SJSA1 (cell line): ENCODE results near the gene CHST3. TPM values are rescaled to one million over a fixed set of nuclear protein-coding genes. Genes with fewer than 3 reads are reported as not detected.
A peak's percentile ranks its signal among the peaks of the same experiment; 100 is the strongest.

Experiments
- DNase-seq, 2 experiments: peaks; one replicate each; pipeline ENCODE4 v3.0.0-alpha.2; 2015 to 2020; ENCODE audit warnings: low spot score in 2 of 2, low read depth in 1 of 2
- H3K27ac ChIP-seq: fragments of 250-450 bp; sonication (Bioruptor Pico); 2 replicates; pipeline ENCODE4 v1.5.1; 2020; ENCODE audit warnings: mild to moderate bottlenecking, moderate library complexity
- H3K27me3 ChIP-seq: fragments of 250-450 bp; sonication (Bioruptor Pico); replicated peaks from 2 replicates; pipeline ENCODE4 v1.5.1; 2020; ENCODE audit warnings: mild to moderate bottlenecking, moderate library complexity
- H3K36me3 ChIP-seq: fragments of 250-450 bp; sonication (Bioruptor Pico); 2 replicates; pipeline ENCODE4 v1.5.1; 2020; ENCODE audit warnings: mild to moderate bottlenecking
- H3K4me1 ChIP-seq: fragments of 250-450 bp; sonication (Bioruptor Pico); replicated peaks from 2 replicates; pipeline ENCODE4 v1.6.1; 2021; ENCODE audit warnings: mild to moderate bottlenecking
- H3K4me3 ChIP-seq: fragments of 250-450 bp; sonication (Bioruptor Pico); 2 replicates; pipeline ENCODE4 v1.5.1; 2020; ENCODE audit warnings: mild to moderate bottlenecking
- H3K9me3 ChIP-seq: fragments of 250-450 bp; sonication (Bioruptor Pico); replicated peaks from 2 replicates; pipeline ENCODE4 v1.5.1; 2020; ENCODE audit warnings: mild to moderate bottlenecking
- total RNA-seq: library from RNA; depleted of rRNA; stranded (reverse); fragments of >200 nt; shearing (Covaris generic); gene quantifications from 2 replicates; pipeline ENCODE4 v1.2.3, GENCODE V29; 2014

Gene CHST3
- total RNA-seq, 1 experiment from 2014 or later = 27.4 TPM

DNA sequence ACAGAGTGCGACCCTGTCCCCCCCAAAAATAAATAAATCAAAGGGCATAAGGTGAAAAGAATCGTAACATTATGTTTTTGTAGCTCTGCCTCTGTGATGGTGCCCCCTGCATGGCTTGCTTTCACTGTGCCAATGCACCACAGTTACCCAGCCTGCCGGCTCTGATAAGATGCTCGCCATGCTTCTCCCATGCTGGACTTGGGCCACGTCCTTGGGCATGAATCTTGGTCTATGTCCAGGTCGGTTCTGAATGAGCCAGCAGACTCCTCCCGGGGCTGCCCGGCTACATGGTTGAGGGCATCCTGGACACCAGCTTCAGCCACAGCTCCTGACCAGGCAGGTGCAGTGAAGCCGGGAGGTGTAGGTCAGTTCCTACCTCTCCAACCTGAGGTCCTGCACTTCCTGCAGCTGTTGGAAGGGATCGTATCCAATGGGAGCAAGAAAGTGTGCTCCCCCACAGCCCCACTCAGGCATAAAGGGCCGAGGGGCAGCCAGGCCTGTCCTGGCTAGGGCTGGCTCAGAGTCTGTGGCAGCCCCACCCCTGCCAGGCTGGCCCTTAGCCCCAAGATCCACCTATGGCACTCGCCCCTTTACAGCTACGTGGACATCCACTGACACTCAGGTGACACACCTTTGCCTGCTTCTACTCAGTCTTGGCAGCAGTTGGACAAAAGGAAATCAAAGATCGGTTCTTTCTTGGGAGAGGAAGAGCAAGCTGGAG, 34.1 kb downstream of the CHST3 start:
- H3K27me3 ChIP-seq = no peaks in the 10 kb centered on the region
- H3K4me1 ChIP-seq = peaks cover 46% of the 10 kb centered on the region
- no peak for DNase-seq
- H3K36me3 ChIP-seq = peaks cover 3% of the 10 kb centered on the region; the same call in 1 of the 2 replicates
- H3K9me3 ChIP-seq = no peaks in the 10 kb centered on the region
- no peak overlapping the region for H3K4me3 ChIP-seq
- peak overlapping the region; percentile 14 for H3K27ac ChIP-seq

DNA sequence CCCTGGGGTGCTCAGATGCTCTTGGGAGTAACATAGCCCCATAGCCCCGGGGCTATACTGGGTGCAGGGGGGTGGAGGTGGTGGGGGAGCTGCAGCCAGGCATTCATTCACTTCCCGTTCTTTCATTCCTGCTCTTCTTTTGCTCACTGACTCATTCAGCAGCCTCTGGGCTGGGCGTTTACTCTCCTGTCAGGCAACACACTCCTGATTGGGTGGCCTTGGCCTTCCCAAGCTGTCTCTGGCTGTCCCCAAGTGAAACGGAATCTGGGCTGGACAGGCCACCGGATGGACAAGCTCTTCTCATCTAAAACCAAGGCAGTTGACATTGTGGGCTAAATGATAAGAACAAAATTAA, 34.6 kb downstream of the CHST3 start:
- peak; percentile 80 to 91 for DNase-seq

GRCh38 chr10:71999360-72000072, 35.3 kb downstream of the CHST3 start:
- no peak overlapping the region for H3K4me3 ChIP-seq
- peaks cover 46% of the 10 kb centered on the region for H3K4me1 ChIP-seq
- peaks cover 3% of the 10 kb centered on the region; the same call in 1 of the 2 replicates for H3K36me3 ChIP-seq
- peak overlapping the region; percentile 74 for H3K27ac ChIP-seq
- DNase-seq = no peak
- H3K9me3 ChIP-seq = no peaks in the 10 kb centered on the region
- no peaks in the 10 kb centered on the region for H3K27me3 ChIP-seq

More for the DNA sequence above, 34.6 kb downstream of the CHST3 start:
- peaks cover 3% of the 10 kb centered on the region; the same call in 1 of the 2 replicates for H3K36me3 ChIP-seq
- H3K4me1 ChIP-seq = peaks cover 46% of the 10 kb centered on the region
- H3K9me3 ChIP-seq = no peaks in the 10 kb centered on the region
- H3K27ac ChIP-seq = peak overlapping the region; percentile 74
- no peaks in the 10 kb centered on the region for H3K27me3 ChIP-seq
- H3K4me3 ChIP-seq = no peak overlapping the region

DNA sequence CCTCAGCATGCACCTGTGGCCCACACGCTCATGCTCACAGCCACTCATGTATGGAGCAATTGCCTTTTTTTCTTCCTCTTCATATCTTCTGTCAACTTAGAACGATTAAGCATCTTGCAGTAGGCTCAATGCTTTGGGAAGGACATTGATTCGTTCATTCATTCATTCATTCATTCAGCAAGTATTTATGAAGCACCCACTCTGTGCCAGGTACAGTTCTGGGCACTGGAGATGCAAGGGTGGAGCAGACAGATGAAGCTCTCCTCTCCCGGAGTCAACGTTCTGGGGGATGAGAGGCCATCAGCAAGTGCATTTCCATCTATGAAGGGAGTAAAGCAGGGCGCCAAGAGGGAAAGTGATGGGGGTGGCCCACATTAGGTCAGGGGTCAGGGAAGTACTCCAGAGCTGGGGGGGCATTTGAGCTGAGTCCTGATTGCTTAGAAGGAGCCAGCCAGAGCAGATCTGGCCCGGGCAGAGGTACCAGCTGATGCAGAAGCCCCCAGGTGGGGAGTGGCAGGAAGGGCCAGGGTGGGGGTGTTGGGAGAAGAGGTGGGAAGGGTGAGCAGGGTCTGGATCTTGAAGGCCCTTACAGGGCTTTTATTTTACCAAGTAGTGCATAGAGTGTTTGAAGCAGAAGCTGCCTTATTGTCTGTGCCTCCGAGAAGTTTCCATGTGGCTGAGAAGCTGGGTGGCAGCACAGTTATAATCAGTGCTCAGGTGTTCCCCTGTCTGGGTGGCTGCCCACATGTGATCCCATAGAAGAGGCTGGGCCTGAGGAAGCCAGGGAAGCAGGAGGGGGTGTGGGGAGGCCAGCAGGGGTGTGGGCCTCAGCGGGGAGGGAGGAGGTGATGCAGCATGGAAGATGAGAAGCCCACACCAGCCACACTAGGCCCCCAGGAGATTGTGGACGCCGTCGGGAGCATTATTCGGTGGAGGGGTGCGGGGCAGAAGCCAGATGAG, 36.2 kb downstream of the CHST3 start:
- H3K27me3 ChIP-seq = no peaks in the 10 kb centered on the region
- H3K4me3 ChIP-seq = no peak overlapping the region
- no peak for DNase-seq
- H3K4me1 ChIP-seq = peaks cover 45% of the 10 kb centered on the region
- H3K36me3 ChIP-seq = peaks cover 3% of the 10 kb centered on the region; the same call in 1 of the 2 replicates
- H3K9me3 ChIP-seq = no peaks in the 10 kb centered on the region
- H3K27ac ChIP-seq = no peak overlapping the region

DNA sequence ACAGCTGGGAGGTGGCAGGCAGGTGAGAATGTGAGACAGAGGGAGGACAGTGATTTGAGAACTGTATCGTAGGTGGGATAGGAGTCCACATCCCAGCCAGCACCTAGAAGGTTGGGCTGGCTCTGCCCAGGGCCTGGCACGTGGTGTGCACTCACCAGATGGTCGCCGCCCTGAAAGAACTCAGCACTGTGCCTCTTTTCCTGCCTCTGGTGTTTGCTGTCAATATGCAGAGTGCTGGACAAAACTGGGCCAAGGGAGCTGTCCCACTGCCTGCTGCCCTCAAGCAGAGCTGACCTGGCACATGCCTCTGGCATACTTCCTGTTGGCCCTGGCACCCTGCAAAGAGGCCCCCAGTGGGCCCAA, 36.8 kb downstream of the CHST3 start:
- Histone ChIP-seq H3K27ac (no peak overlapping the region), H3K27me3 (no peaks in the 10 kb centered on the region)
- no peak for DNase-seq

GRCh38 chr10:72002354-72003295, 38.4 kb downstream of the CHST3 start:
- no peak overlapping the region for H3K4me3 ChIP-seq
- H3K27me3 ChIP-seq = no peaks in the 10 kb centered on the region
- DNase-seq = no peak
- H3K27ac ChIP-seq = no peak overlapping the region
- no peaks in the 10 kb centered on the region for H3K9me3 ChIP-seq
- H3K36me3 ChIP-seq = peaks cover 17% of the 10 kb centered on the region
- H3K4me1 ChIP-seq = peaks cover 24% of the 10 kb centered on the region

More for the DNA sequence above, 36.8 kb downstream of the CHST3 start:
- peaks cover 3% of the 10 kb centered on the region; the same call in 1 of the 2 replicates for H3K36me3 ChIP-seq
- H3K4me3 ChIP-seq = no peak overlapping the region
- H3K4me1 ChIP-seq = peaks cover 39% of the 10 kb centered on the region
- H3K9me3 ChIP-seq = no peaks in the 10 kb centered on the region

- H3K9me3 ChIP-seq = no peaks in the 10 kb centered on the region
- peaks cover 9% of the 10 kb centered on the region for H3K4me1 ChIP-seq
- DNase-seq = no peak
- H3K27ac ChIP-seq = no peak overlapping the region
- no peaks in the 10 kb centered on the region for H3K27me3 ChIP-seq
- no peak overlapping the region for H3K4me3 ChIP-seq
- H3K36me3 ChIP-seq = peaks cover 44% of the 10 kb centered on the region
Measured at GRCh38 chr10:72006026-72006425, 41.8 kb downstream of the CHST3 start.

- peaks cover 50% of the 10 kb centered on the region for H3K36me3 ChIP-seq
- no peaks in the 10 kb centered on the region for H3K27me3 ChIP-seq
- H3K4me3 ChIP-seq = no peak overlapping the region
- peaks cover 9% of the 10 kb centered on the region for H3K4me1 ChIP-seq
- no peaks in the 10 kb centered on the region for H3K9me3 ChIP-seq
- DNase-seq = no peak
- H3K27ac ChIP-seq = no peak overlapping the region
Measured at GRCh38 chr10:72007246-72007892, 43.2 kb downstream of the CHST3 start.

GRCh38 chr10:72008096-72008981, 44.1 kb downstream of the CHST3 start:
- Histone ChIP-seq H3K36me3 (peaks cover 50% of the 10 kb centered on the region), H3K4me3 (no peak overlapping the region), H3K4me1 (peaks cover 9% of the 10 kb centered on the region), H3K27me3 (no peaks in the 10 kb centered on the region), H3K27ac (no peak overlapping the region), H3K9me3 (no peaks in the 10 kb centered on the region)
- no peak for DNase-seq

DNA sequence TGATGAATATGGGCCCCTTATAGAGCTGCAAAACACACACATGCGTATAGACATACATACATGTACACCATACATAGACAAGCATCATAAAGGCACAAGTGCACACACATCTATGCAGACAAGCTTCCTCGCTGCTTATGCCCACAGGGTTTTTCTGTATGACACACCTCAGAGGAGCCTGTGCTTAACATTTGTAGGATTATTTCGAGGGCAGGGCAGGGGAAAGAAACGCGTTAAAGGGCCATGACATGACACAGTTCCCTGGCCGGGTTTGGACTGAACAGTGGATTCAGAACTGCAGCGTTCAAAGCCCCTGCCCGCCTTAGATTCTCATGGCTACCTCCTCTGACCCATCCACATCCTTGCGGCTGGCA, 44.8 kb downstream of the CHST3 start:
- Histone ChIP-seq H3K9me3 (no peaks in the 10 kb centered on the region), H3K27me3 (no peaks in the 10 kb centered on the region), H3K4me1 (peaks cover 9% of the 10 kb centered on the region), H3K4me3 (no peak overlapping the region), H3K36me3 (peaks cover 50% of the 10 kb centered on the region), H3K27ac (peak overlapping the region; percentile 35; the same call in 1 of the 2 replicates)
- no peak for DNase-seq

DNA sequence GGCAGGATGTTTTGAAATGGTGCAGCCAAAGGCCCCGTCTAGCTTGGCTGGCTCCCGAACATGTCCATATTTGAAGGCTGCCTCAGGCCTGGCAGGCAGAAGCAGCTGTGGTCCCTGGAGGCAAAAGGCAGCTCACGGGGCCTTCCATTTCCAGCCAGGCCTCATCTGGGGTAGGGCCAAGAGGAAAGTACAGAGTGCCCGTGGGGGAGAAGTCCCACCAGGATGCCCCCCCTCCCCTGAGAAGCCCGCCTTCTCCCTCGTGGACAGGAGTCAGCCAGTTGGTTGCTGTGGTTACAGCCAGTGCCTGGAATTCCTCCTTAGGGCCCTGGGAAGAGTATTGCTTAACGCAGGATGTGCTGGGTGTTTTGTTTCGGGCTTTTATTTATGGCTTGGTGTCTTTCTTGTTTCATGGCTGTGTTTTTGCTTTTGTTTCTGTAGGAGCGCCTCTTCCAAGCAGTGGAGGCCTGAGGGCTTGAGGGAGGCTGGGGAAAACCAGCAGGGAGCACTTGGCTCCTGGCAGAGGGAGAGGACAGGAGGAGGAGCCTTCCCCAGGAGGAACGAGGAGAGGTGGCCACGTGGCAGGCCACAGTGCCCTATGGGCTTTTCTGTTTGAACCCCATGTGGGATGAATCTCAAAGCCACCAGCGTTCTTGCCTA, 45.4 kb downstream of the CHST3 start:
- peaks cover 9% of the 10 kb centered on the region for H3K4me1 ChIP-seq
- peak; percentile 53 to 54 for DNase-seq
- peaks cover 50% of the 10 kb centered on the region for H3K36me3 ChIP-seq
- no peaks in the 10 kb centered on the region for H3K9me3 ChIP-seq
- H3K27ac ChIP-seq = peak overlapping the region; percentile 35; the same call in 1 of the 2 replicates
- H3K4me3 ChIP-seq = no peak overlapping the region
- H3K27me3 ChIP-seq = no peaks in the 10 kb centered on the region
